ENCODE data around the gene DPYSL4. TPM values are rescaled to one million over a fixed set of nuclear protein-coding genes. Genes with fewer than 3 reads are reported as not detected.

The DPYSL4 gene
- total and polyA plus RNA-seq, 2 of the 4 experiments (the other 2 are of a cell fraction): 8.1 to 30.5 TPM

GRCh38 chr10:132146941-132147915, 39.5 kb upstream of the DPYSL4 start:
- Histone ChIP-seq H3K4ac (ENCODE audit: low read depth, low read length) (no peak overlapping the region), H4K91ac (ENCODE audit: insufficient read depth, low read depth, low read length) (no peak overlapping the region), H4K20me1 (ENCODE audit: insufficient read depth, low read length) (no peaks in the 10 kb centered on the region; the same call in 1 of the 2 replicates), H3K9me3 (ENCODE audit: control insufficient read depth, insufficient read depth, low read length) (no peaks in the 10 kb centered on the region), H3K9ac (ENCODE audit: low read depth, low read length) (no peak overlapping the region), H2AFZ (replicated peaks; ENCODE audit: low read length, poor library complexity) (no peak overlapping the region), H3K9me1 (ENCODE audit: insufficient read depth, low read length) (no peaks in the 10 kb centered on the region), H2AK9ac (replicated peaks; ENCODE audit: low read depth, low read length, poor library complexity) (no peak overlapping the region), H3K23ac (ENCODE audit: low read depth, low read length) (no peak overlapping the region), H4K8ac (ENCODE audit: low read depth in 2 of 2, low read length in 2 of 2) (no peak overlapping the region), H3K27me3 (ENCODE audit: control insufficient read depth, insufficient read depth, low read length) (peaks cover 8% of the 10 kb centered on the region; the same call in 1 of the 2 replicates), H2BK15ac (ENCODE audit: low read depth, low read length) (no peak overlapping the region), H3K27ac (ENCODE audit: insufficient read depth, low read length) (no peak overlapping the region), H2BK20ac (ENCODE audit: low read depth, low read length) (no peak overlapping the region), H3K36me3 (ENCODE audit: control insufficient read depth, insufficient read depth, low read length) (no peaks in the 10 kb centered on the region), H3K4me3 (ENCODE audit: insufficient read depth, low read depth, low read length) (no peak overlapping the region), H2AK5ac (ENCODE audit: low read depth, low read length) (no peak overlapping the region), H3K18ac (ENCODE audit: low read depth, low read length) (no peak overlapping the region), H3K4me1 (ENCODE audit: control insufficient read depth, insufficient read depth, low read length) (no peaks in the 10 kb centered on the region), H4K5ac (ENCODE audit: low read depth, low read length) (no peak overlapping the region), H2BK5ac (ENCODE audit: low read depth, low read length, poor library complexity, severe bottlenecking) (no peak overlapping the region), H3K14ac (replicated peaks; ENCODE audit: low read depth, low read length) (no peak overlapping the region), H3K79me1 (ENCODE audit: low read depth in 1 of 2, low read length in 2 of 2) (no peaks in the 10 kb centered on the region), H3K56ac (ENCODE audit: extremely low read depth, insufficient read depth, low read length) (no peak overlapping the region), H2BK120ac (ENCODE audit: low read depth, low read length) (no peak overlapping the region), H3K4me2 (ENCODE audit: low read depth, low read length) (no peak overlapping the region)
- no TSS peak for BruUV-seq (replicated peaks)
- intact Hi-C loops (cut with micrococcal nuclease) (no loop called here), in situ Hi-C loops (cut with MboI; ENCODE audit: low sequenced_read_pairs) (no loop called here), dilution Hi-C loops (cut with HindIII; ENCODE audit: low sequenced_read_pairs, unreplicated experiment) (no loop called here)
- ATAC-seq (ENCODE audit: low read depth) (no peak), DNase-seq (no peak)
- WGBS, 2 experiments (ENCODE audit: extremely low coverage in 2 of 2, insufficient read length in 1 of 2): 49% methylated on average over 15 of the region's 31 CpGs; no CpG with 5 or more reads in 1 of the 2 experiments
- POLR2A ChIA-PET (ENCODE audit: unreplicated experiment): no interaction called here
- CTCF ChIA-PET: no interaction called here
- TF ChIP-seq ELK1 (IDR thresholded peaks at IDR 0.05; ENCODE audit: borderline replicate concordance, low read depth, low read length): no peak
- TF ChIP-seq SMC3 (IDR thresholded peaks at IDR 0.05; ENCODE audit: low read depth, low read length): no peak
- TF ChIP-seq CTCF (conservative IDR thresholded peaks at IDR 0.05; ENCODE audit: low read depth, low read length): no peak
- no peak for TF ChIP-seq POLR2A (IDR thresholded peaks at IDR 0.05; ENCODE audit: low read depth, low read length)
- no peak for TF ChIP-seq BHLHE40 (IDR thresholded peaks at IDR 0.05; ENCODE audit: low read depth, low read length)
- no peak for TF ChIP-seq CHD1 (IDR thresholded peaks at IDR 0.05; ENCODE audit: low read depth, low read length)
- TF ChIP-seq MAFK (IDR thresholded peaks at IDR 0.05; ENCODE audit: low read depth, low read length): no peak
- TF ChIP-seq RAD21 (IDR thresholded peaks at IDR 0.05; ENCODE audit: low read length): no peak
- no peak for TF ChIP-seq RFX5 (IDR thresholded peaks at IDR 0.05; ENCODE audit: low read depth, low read length)
- no peak for TF ChIP-seq FOS (IDR thresholded peaks at IDR 0.05; ENCODE audit: low read depth, low read length)
- no peak for TF ChIP-seq MXI1 (IDR thresholded peaks at IDR 0.05; ENCODE audit: borderline replicate concordance, low read depth, low read length)
- no peak for TF ChIP-seq RCOR1 (IDR thresholded peaks at IDR 0.05; ENCODE audit: insufficient replicate concordance, low read length)
- no peak for TF ChIP-seq USF2 (IDR thresholded peaks at IDR 0.05; ENCODE audit: low read depth, low read length)
- no peak for TF ChIP-seq CEBPB (IDR thresholded peaks at IDR 0.05; ENCODE audit: low read depth, low read length)
- no peak for TF ChIP-seq MAZ (IDR thresholded peaks at IDR 0.05; ENCODE audit: borderline replicate concordance, low read depth, low read length)

All from IMR-90 (cell line).